HepG2 (cell line): Measurements from ENCODE around the gene SLC12A5.

Experiments
- CENPX ChIP-seq: sonication (generic); formaldehyde crosslinking; IDR thresholded peaks from 2 replicates; pipeline ENCODE4 v1.9.0; 2021; ENCODE audit warnings: mild to moderate bottlenecking, missing genetic modification reagents, moderate library complexity
- CTCF ChIP-seq: sonication (generic); formaldehyde crosslinking; IDR thresholded peaks from 2 replicates; pipeline ENCODE4 v1.5.0; 2020; ENCODE audit warnings: mild to moderate bottlenecking, missing genetic modification reagents, moderate library complexity
- EZH2 ChIP-seq: conservative IDR thresholded peaks from 2 replicates; pipeline ENCODE4 v1.6.1; 2012; ENCODE audit warnings: mild to moderate bottlenecking, low read depth, low read length, moderate library complexity
- KAT7 ChIP-seq: IDR thresholded peaks from 2 replicates; pipeline ENCODE4 v1.6.1; 2018; ENCODE audit warnings: borderline replicate concordance, missing compliant biosample characterization
- KLF16 ChIP-seq, 2 experiments: sonication (generic) in 1 of 2; formaldehyde crosslinking in 1 of 2; IDR thresholded peaks; 2 replicates each; pipeline versions ENCODE4 v1.6.1 to v1.8.0; 2016 to 2023; ENCODE audit warnings: missing genetic modification reagents in 2 of 2, missing compliant biosample characterization in 1 of 2
- MED1 ChIP-seq: sonication (generic); formaldehyde crosslinking; IDR thresholded peaks from 2 replicates; pipeline ENCODE4 v1.4.0; 2020; ENCODE audit warnings: missing genetic modification reagents
- PRDM10 ChIP-seq: sonication (generic); formaldehyde crosslinking; IDR thresholded peaks from 2 replicates; pipeline ENCODE4 v1.4.0; 2020; ENCODE audit warnings: low read depth, missing genetic modification reagents
- RELA ChIP-seq: sonication (generic); formaldehyde crosslinking; IDR thresholded peaks from 2 replicates; pipeline ENCODE4 v1.4.0; 2020; ENCODE audit warnings: missing genetic modification reagents
- SAFB2 ChIP-seq: sonication (generic); formaldehyde crosslinking; IDR thresholded peaks from 2 replicates; pipeline ENCODE4 v1.5.1; 2020; ENCODE audit warnings: missing genetic modification reagents, low read depth, mild to moderate bottlenecking, borderline replicate concordance
- SKI ChIP-seq: fragments of 450-650 bp; IDR thresholded peaks from one replicate; pipeline ENCODE4 v1.6.1; 2018; ENCODE audit warnings: mild to moderate bottlenecking; ENCODE audit not compliant: partially characterized antibody
- ZBTB26 ChIP-seq: IDR thresholded peaks from 2 replicates; pipeline ENCODE4 v1.6.1; 2016; ENCODE audit warnings: missing compliant biosample characterization, missing genetic modification reagents, borderline replicate concordance
- ZNF251 ChIP-seq: sonication (generic); formaldehyde crosslinking; IDR thresholded peaks from 2 replicates; pipeline ENCODE4 v1.9.0; 2021; ENCODE audit warnings: mild to moderate bottlenecking, missing genetic modification reagents
- ZNF34 ChIP-seq: sonication (generic); formaldehyde crosslinking; IDR thresholded peaks from 2 replicates; pipeline ENCODE4 v1.4.0; 2020; ENCODE audit warnings: mild to moderate bottlenecking, missing genetic modification reagents, borderline replicate concordance
- ZZZ3 ChIP-seq: sonication (generic); formaldehyde crosslinking; IDR thresholded peaks from 2 replicates; pipeline ENCODE4 v1.4.0; 2020; ENCODE audit warnings: missing genetic modification reagents, mild to moderate bottlenecking, borderline replicate concordance

- TF ChIP-seq EZH2, result no peak
- no peak for TF ChIP-seq ZBTB26 (CRISPR knock-in tag)
- TF ChIP-seq PRDM10 (CRISPR knock-in tag), result no peak
- TF ChIP-seq RELA, result no peak
- no peak for TF ChIP-seq KAT7 (CRISPR knock-in tag)
- TF ChIP-seq ZZZ3 (CRISPR knock-in tag), result no peak
- no peak for TF ChIP-seq MED1 (CRISPR knock-in tag)
- TF ChIP-seq SAFB2, result no peak
- TF ChIP-seq CENPX (CRISPR knock-in tag), result no peak
- no peak for TF ChIP-seq KLF16 (CRISPR knock-in tag; IDR thresholded peaks at IDR 0.05)
- no peak for TF ChIP-seq SKI
- TF ChIP-seq CTCF (CRISPR knock-in tag), result no peak
- TF ChIP-seq ZNF251 (CRISPR knock-in tag), result no peak
- no peak for TF ChIP-seq ZNF34 (CRISPR knock-in tag)
Measured at GRCh38 chr20:46051556-46052308, 22.7 kb downstream of the SLC12A5 start.
